Cardiac septum (tissue), 1 donor: ENCODE data around the gene DOCK8. TPM values are rescaled to one million over a fixed set of nuclear protein-coding genes. Genes with fewer than 3 reads are reported as not detected.
"Not testable (repeated sequence)": the region's sequence is repeated elsewhere in the genome, so short reads cannot be mapped to it uniquely, and the experiment has no call there.

ENCODE experiments used
- DNase-seq: peaks from one replicate; pipeline ENCODE4 v3.0.0-alpha.2; 2020; ENCODE audit warnings: low spot score
- intact Hi-C: fragments of 100-400 bp; cut with DNase I; formaldehyde crosslinking; loops from one replicate; pipeline ENCODE4 v1.14.0; 2022
- total RNA-seq: library from RNA; stranded (reverse); fragmentation: NEBNext Ultra II Directional; extraction: Animal tissue kit (Norgen Biotek cat#: 25700); gene quantifications from one replicate; pipeline ENCODE4 v1.2.1, GENCODE V29; 2021
- donor health status: DM: no; HTN: no; CAD: no.

DOCK8 gene
- total RNA-seq, 1 donor from 2014 or later: 2.4 TPM

DNA sequence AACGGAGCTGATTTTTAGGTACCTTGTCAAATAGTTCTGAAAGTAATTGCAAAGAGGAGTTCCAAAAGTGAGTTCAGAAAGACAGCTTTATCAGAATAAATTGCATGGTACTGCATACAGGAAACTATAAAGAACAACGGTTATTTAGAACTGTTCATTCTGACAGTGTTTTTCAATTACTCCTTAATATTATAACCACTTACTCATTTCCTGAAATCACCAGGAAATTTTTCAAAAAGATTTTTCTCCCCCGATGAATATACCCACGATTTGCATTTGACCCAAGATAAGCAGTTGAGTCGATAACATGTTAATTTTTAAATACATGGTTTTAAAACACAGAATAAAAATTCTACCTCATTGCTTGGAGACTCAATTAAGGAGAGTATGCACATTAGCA, 9.4 kb downstream of the DOCK8 start:
- no peak for DNase-seq
- intact Hi-C loops: no loop called here

DNA sequence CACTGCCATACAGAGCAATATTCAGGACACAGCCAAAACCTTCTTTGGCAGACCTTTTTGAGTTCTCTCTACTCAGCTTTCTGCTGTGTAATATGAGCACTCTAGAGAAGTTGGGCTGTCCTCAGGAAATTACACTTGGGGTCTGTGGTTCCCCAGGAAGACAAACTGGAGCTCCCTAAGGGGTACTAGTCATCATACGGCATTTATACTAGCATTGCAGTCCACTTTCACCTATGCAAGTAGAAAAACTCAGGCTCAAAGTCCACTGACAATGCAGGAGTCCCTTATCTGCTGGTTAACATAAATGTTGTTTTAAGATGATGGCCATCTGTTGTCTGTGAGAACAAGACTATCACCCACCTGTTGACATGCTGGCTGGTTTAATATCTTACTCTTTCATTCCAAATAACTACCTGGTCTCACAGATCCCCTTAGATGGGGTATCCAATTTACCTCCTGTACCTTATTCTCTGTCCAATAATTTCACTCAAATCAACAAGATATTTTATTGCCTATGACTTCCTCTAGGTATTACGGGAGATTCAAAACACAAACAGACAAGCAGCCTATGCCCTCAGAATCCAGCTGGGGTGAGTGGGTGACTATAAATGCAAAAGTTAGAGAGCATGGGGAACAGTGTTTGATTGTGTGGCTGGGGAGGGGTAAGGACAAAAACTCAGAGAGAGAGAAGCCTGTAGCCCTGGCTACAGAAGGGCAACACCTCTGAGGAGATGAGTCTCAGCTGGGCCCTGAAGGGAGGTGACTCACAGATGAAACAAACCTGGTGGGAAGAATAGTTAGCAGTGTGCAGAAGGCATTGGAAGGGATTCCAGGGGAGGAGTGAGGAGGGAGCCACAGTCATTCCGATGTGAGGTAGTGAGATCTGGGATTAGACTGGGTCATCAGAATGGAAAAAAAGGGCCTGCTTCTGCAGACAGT, 10.2 kb downstream of the DOCK8 start:
- intact Hi-C loops: no loop called here
- DNase-seq: no peak

DNA sequence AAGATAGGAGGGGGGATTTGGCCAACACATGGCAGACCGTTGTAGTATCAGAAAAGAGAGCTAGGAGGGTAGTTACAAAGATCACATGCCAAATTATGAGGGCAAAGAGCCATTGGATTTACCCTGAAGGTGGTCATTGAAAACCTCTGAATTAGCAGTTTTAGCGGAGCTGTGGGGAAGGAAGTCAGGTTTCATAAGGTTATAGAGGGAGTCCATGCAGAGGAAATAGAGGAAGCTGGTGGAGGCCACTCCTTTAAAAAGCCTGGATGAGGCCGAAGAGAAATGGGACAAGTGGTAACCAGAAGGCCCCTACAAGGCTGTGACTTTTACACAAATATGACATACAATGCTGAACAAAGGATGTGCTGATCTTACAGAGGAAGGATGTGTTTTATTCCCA, 13.2 kb downstream of the DOCK8 start:
- DNase-seq: no peak
- intact Hi-C loops: no loop called here

DNA sequence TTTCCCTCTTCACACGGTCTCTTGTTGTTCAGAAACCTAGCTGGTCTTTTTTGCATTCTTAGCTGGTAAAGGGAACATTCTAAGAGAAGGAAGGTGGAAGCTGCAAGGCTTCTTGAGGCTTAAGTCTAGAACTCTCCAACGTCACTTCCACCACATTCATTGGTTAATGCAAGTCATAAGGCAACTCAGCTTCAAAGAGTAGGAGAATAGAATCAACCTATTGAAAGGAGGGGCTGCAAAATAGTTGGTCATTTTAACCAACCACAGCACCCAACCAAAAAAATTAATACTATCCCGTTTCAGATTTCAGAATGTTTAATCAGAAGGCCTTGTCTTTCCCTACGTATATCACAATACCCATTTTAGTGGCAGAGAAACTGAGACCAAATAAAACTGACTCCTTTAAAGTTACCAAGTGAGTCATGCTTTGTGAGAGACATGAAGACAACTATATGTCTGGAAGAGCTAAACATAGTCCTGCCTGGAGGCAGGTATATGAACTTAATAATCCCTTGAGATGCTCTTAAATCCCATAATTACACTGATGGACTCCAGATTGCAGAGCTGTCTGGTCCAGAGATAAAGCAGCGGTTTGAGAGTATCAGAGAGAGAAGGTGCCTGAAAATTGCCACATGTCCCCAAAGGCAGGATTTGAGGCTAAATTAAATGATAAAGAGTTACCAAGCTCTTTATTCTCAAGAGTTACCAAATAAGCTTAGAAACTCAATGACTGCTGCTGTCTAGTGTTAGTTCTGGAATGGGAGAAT, 14.4 kb downstream of the DOCK8 start:
- no peak for DNase-seq
- intact Hi-C loops: no loop called here

DNA sequence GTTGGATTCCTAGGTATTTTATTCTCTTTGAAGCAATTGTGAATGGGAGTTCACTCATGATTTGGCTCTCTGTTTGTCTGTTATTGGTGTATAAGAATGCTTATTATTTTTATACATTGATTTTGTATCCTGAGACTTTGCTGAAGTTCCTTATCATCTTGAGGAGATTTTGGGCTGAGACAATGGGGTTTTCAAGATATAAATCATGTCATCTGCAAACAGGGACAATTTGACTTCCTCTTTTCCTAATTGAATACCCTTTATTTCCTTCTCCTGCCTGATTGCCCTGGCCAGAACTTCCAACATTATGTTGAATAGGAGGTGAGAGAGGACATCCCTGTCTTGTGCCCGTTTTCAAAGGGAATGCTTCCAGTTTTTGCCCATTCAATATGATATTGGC, 17.0 kb downstream of the DOCK8 start:
- DNase-seq, intact Hi-C loops: not testable (repeated sequence)

DNA sequence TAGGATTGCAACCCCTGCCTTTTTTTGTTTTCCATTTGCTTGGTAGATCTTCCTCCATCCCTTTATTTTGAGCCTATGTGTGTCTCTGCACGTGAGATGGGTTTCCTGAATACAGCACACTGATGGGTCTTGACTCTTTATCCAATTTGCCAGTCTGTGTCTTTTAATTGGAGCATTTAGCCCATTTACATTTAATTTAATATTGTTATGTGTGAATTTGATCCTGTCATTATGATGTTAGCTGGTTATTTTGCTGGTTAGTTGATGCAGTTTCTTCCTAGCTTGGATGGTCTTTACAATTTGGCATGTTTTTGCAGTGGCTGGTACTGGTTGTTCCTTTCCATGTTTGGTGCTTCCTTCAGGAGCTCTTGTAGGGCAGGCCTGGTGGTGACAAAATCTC, 19.0 kb downstream of the DOCK8 start:
- intact Hi-C loops, DNase-seq: not testable (repeated sequence)

DNA sequence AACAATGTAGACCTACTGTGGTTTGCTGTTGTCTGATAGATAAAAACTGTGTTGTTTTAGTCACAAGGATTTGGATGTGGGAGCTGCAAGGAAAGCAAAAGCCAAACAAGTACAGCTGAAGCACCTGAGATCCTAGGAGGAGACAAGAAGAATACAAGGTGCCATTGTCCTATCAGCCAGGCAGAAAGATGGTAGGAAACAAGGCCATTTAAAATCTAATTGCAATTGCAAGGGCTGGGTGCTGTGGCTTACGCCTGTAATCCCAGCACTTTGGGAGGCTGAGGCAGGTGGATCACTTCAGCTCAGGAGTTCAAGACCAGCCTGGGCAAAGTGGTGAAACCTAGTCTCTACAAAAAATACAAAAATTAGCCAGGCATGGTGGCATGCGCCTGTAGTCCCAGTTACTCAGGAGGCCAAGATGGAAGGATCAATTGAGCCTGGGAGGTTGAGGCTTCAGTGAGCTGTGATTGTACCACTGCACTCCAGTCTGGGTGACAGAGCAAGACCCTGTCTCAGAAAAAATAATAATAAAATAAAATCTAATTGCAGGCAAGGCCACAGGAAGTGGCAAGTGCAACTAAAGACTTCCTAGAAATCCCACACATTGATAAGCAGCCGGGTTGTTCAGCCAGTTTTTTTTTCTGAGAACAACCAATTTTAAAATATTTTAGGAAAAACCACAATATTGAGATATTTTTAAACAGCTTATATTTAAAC, 22.6 kb downstream of the DOCK8 start:
- no peak for DNase-seq
- intact Hi-C loops: no loop called here

DNA sequence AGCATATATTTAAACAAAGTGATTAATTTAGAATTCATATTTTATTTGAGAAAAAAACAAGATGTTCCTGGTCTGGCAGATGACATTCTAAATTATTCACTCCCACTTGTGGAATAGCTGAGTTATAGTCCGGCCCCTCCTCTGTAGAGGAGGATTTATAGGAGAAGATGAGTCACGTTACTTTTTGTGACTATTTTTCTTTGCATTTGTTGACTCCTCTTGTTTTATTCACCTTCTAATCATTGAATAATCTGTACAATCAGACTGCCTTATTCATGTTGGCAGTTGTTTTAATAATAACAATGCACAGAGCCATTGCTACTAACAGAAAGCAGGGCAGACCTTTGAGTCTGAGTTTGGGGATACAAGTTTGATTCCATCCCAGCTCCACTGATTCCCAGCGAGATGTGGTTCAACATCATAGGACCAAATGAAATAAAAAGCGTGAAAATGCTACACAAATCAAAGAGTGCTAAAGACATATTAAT, 23.2 kb downstream of the DOCK8 start:
- intact Hi-C loops: no loop called here
- DNase-seq: no peak

DNA sequence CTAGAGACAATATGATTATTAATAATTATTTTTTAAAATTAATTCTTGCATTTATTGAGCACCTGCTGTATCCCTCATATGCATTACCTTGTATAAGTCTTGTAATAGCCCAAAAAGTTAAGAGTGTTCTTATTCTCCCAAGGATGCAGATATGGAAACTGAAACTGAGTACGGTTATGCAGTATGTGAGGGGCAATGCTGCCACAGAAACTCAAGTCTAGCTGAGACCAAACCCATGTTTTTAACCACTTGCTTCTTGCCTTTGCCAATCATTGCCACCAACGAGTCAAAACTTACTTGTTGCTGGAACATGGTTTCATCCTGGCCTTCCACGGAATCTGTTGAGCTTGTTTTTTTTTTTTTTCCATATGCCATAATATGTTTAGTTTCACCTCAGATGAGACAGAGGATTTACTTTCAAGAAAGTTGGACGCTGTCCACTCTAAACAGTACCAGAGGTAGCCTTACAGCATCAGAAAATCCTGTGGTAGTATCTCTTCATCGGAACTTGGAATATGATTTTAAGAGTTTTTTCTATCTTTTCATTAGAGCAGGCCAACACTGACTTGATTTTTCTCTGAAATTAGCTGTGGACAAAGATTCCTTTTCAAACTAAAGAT, 27.9 kb downstream of the DOCK8 start:
- intact Hi-C loops: no loop called here
- no peak for DNase-seq

DNA sequence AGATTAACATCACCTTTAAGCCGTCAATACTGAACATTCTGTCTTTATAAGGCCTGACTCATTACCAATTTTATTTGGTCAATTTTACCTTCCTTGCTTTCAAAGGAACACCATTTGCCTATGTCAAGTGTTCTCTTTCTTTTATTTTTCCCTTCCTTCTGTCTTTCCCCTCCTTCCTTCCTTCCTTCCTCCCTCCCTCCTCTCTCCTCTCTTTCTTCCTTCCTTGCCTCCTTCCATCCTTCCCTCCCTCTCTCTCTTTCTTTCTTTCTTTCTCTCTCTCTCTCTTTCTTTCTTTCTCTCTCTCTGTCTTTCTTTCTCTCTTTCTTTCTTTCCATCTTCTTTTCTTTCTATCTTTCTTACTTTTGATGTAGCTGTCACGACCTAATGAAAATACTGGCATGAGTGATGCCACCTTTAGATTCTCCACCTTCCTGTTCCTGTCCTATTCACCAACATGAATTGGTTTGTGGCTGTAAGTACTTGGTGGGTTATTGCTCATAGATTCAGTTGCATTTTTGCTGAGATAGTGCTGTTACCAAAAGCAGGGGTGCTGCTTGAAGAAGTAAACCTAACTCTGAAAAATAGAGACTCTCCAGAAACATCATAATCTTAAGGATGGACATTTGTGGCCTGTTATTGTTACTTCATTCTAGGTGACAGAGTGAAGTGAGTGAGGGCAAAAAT, 33.8 kb downstream of the DOCK8 start:
- intact Hi-C loops: no loop called here
- no peak for DNase-seq

DNA sequence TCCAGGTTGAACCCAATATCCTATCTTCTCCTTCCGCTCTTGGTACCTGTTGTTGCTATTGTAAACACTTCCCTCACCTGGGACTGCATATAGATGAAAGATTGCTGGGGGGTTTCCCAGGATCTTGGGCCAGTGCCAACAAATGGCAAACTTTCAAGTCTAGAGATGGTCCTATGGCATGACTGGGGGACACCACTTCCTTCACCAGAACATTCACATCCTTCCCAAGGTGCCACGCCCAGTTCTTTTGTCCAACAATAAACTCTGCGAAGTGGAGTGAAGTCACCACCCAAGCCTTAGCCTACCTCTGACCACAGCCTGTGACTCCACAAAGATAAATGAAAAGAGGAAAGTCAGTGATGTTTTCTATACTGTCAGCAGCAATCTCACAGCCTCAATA, 34.4 kb downstream of the DOCK8 start:
- intact Hi-C loops: no loop called here
- no peak for DNase-seq

DNA sequence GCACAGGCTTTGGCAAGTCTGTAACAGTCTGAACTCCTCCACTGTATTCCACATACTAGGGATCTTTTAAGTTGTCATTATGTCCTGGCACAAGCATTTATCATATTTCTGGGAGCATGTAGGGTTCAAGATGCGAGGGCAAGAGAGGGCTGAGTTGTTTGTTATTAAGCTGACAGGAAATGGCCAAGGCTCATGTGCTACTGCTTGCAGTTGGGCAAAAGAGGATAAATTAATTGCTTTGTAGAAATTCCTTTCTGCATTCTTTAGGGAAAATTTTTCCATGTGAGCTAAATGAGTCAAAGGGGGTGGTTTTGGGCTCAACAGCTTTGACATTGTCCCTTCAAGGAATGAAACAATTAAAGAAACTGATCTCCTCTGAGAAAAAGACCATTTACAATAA, 35.4 kb downstream of the DOCK8 start:
- intact Hi-C loops: no loop called here
- DNase-seq: no peak

DNA sequence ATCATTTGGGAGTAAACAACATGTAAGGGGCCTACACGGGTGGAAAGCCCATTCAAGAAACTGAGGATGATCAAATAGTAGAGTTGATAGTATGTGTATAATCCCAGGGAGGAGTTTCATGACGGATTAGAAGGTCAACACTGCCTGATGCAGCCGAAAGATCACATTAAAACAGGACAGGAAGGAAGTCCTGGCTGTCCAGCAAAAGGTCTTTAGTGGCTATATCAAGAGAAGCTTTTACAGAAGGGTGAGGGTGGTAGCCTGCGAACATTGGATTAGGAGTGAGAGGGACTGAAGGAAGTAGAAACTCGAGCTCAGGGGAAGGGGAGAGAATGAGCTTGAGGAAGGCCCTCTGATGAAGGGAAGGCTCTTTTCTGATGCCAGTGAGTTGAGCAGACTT, 36.0 kb downstream of the DOCK8 start:
- DNase-seq: no peak
- intact Hi-C loops: no loop called here

DNA sequence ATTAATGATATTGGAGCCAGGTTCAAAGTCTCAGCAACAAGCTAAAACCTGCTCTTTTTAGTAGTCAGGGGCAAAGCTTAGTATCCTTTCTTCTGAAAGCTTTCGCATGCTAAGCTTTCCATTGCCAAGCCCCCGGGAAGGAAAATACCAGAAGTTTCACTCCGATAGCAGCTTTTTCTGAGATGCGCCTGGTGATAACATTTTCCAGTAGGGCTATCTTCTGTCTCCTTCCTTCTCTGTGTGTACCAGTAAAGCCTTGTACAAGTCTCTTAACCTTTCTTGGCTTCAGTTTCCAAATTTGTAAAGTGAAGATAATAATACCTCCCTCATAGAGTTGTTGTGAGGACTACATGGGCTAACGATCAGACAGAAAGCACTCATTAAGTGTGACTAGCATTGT, 36.7 kb downstream of the DOCK8 start:
- intact Hi-C loops: no loop called here
- DNase-seq: no peak

DNA sequence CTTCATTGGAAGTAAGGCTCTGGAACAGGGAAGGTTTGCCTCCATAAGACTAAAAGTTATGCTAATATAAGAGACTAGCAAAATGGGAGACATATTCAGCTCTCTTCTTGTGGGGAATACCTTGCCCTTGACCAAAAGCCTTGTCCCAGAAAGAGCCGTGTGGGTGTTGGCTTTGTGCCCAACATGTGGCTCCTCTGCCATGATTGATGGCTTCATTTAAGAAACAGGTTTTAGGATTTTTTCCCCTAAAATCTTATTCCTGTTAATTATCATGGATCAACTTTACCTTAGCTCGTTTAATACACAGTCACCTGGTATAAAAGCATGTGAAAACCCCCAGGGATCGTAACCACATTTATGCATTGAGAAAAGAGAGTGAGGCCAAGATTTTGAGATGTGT, 38.9 kb downstream of the DOCK8 start:
- intact Hi-C loops: no loop called here
- no peak for DNase-seq

DNA sequence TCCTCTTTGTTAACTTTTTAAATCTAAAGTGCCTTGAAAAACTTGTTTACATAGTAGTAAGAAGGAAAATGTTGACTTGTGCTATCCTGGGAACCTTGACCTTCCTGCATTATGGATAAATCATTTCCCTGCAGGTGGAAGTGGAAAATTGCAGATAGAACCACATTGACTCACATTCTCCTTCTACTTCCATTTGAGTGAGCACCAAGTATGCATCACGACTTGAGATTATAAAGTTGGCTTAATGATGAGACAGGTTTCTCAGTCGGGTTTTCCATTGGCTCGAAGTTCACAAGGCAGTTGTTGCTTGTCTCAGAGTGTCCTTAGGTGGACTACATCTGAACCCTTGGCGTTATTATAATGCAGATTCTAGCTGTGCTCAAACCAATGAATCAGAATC, 39.9 kb downstream of the DOCK8 start:
- intact Hi-C loops: no loop called here
- DNase-seq: no peak

DNA sequence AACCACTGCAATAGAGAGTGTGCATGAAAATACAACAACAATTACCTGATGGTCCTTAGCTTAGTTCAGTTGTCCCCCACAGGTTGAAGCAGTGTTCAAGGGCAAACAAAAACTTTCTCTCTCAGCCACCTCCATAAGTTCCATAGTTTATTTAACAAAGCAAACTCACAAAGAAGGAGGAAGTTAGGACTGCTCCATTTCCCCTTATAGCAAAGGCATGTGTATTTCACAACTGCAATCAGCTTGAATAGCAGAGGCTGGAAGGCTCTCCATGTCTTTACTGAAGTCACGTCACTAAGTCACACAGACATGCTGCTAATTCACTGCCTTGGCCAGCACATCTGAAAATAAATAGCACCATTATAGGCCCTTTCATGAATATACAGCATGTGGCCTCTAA, 43.3 kb downstream of the DOCK8 start:
- no peak for DNase-seq
- intact Hi-C loops: no loop called here

DNA sequence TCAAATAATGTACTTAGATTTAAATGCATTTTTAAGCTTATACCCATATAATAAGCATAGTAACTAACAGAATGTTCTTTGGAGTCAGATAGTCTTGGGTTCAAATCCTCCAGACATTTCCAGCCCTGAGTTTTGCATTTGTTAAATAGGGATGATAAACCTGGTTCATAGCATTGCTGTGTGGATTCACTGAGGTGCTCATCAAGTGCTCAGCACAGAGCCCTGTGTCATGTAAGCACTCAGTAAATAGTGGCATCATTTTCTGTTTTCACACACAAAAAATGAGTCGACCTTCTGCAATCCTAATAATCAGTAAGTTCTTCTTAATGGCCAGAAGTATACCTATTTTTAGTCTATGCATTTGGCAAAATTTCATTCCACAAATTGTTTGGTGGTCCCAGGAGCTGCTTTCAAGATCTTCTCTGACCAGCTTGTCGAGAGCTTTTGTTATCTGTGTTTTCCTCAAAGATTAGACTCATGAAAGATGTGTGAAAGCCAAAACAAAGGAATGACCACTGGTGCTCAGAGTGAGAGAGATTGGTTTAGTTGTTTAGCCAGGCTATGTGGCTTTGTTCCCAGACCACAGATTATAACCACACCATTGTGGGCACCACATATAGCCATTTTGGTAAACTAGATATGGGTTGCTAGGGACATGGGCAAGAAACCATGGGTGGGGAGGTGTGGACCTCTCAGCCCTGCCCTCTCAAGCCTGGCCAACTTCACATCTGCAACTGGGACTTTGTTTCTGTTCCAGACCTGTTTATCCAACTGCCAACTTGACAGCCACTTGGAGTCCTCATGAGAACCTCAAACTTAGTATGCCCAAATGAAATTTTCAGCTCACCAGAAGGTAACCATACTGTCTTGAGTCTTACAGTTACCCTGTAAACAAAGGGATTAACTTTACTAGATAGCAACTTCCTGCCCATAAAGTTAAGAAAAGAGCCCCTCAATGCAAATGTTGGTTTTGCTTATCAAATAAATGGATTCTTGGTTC, 45.0 kb downstream of the DOCK8 start:
- intact Hi-C loops: no loop called here

More for the DNA sequence above, 45.0 kb downstream of the DOCK8 start:
- DNase-seq: no peak
